ENCODE results near the gene GLS2.

GLS2 gene

DNA sequence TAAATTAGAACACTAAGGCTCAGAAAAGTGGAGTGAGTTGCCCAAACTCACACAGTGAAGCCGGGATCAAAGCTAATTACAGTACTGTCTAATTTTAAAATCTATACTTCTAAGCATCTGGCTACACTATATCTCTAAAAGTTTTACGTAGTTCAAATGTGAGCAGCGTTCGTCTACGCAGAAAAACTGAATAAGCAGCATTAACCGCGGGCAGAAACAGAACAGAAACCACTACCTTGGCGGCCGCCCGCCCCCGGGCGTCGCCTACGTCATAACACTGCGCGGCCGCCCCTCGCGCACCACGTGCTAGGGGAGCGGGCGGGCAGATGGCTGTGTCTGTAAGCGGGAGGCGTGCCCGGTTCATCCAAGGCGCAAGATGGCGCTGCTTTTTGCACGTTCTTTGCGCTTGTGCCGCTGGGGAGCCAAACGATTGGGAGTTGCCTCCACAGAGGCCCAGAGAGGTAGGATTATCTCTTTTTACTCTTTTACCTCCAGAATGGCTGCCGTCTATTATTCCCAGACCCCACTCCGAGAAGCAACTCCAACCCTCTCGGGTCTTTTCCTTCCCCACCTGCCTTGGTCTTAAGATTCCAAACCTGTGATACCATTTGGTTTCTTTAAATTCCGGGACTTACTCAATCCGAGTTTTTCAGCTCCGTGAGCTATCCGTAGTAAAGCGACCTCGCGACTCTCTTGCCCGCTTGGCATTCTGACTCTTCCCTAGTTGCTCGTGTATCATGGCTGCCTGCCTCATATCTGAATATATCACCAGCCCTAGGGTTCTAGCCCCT lies 19.6 kb downstream of the GLS2 start, which contains the start of gene SPRYD4:
Gene SPRYD4 (plus strand): TSS at position 363 of the 791 bp plus-strand sequence. CDS start 14 bp downstream, at position 377.
- peak; percentile 93 for DNase-seq
- Histone ChIP-seq H3K27ac (peak within 1 kb of the TSS; percentile 90), H3K4me3 (ENCODE audit: low read depth, low read length) (peak within 1 kb of the TSS; percentile 96), H3K27me3 (ENCODE audit: insufficient read depth, low read depth, severe bottlenecking) (no peaks in the 10 kb centered on the region), H3K36me3 (peaks cover 34% of the 10 kb centered on the region), H3K9me3 (ENCODE audit: severe bottlenecking) (no peaks in the 10 kb centered on the region)
- TF ChIP-seq, protein P1, sequence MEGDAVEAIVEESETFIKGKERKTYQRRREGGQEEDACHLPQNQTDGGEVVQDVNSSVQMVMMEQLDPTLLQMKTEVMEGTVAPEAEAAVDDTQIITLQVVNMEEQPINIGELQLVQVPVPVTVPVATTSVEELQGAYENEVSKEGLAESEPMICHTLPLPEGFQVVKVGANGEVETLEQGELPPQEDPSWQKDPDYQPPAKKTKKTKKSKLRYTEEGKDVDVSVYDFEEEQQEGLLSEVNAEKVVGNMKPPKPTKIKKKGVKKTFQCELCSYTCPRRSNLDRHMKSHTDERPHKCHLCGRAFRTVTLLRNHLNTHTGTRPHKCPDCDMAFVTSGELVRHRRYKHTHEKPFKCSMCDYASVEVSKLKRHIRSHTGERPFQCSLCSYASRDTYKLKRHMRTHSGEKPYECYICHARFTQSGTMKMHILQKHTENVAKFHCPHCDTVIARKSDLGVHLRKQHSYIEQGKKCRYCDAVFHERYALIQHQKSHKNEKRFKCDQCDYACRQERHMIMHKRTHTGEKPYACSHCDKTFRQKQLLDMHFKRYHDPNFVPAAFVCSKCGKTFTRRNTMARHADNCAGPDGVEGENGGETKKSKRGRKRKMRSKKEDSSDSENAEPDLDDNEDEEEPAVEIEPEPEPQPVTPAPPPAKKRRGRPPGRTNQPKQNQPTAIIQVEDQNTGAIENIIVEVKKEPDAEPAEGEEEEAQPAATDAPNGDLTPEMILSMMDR (IDR thresholded peaks at IDR 0.05; ENCODE audit: low read depth, low read length) = peak; percentile 47

DNA sequence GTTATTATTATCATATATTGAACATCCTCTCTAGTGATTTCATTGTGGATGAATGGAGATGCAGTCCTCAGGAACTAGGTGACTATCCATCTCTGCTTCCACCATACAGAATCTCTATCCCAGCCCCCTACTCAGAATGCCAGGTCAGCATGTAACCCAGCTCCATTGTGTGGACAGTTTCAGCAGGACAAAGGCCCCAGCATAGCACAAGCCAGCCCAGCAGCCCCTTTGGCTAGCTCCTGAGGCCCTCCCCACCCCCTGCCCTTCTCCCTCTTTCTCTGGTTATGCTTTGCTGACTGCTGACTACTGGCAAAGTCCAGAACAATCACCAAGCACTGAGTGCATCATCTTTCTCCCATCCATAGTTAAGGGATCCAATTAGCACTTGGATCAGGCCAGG lies 25.4 kb downstream of the GLS2 start:
- Histone ChIP-seq H3K27ac (no peak overlapping the region), H3K4me3 (ENCODE audit: low read depth, low read length) (no peak overlapping the region), H3K9me3 (ENCODE audit: severe bottlenecking) (no peaks in the 10 kb centered on the region), H3K36me3 (no peaks in the 10 kb centered on the region), H3K27me3 (ENCODE audit: insufficient read depth, low read depth, severe bottlenecking) (no peaks in the 10 kb centered on the region)
- DNase-seq = no peak
- TF ChIP-seq, protein P1 (IDR thresholded peaks at IDR 0.05; ENCODE audit: low read depth, low read length) = no peak

DNA sequence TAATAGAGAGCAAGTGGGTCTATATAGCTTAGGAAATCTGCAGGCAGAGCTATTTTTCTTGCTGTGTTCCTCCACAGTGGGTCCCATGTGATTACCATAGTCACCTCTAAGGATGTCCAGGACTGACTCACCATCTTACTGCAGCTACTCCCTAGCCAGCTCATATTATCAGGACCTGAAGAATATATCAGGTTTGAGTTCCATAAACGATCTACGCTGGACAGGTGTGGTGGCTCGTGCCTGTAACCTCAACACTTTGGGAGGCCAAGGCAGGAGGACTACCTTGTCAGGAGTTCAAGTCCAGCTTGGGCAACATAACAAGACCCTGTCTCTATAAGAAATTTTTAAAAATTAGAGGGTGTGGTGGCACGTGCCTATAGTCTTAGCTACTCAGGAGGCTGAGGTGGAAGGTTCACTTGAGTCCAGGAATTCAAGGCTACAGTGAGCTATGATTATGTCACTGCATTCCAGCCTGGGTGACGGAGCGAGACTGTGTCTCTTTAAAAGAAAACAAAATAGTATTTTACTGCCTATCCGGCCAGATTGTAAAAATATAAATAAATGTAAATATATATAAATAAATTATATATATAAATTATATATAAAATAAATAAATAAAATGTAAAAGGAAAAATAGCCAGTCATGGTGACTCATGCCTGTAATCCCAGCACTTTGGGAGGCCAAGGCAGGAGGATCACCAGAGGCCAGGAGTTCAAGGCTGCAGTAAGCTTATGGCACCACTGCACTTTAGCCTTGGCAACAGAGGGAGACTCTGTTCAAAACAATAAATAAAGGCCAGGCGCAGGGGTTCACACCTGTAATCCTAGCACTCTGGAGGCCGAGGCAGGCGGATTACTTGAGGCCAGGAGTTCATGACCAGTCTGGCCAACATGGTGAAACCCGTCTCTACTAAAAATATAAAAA lies 26.5 kb downstream of the GLS2 start:
- no peak for DNase-seq
- Histone ChIP-seq H3K27ac (no peak overlapping the region), H3K36me3 (no peaks in the 10 kb centered on the region), H3K4me3 (ENCODE audit: low read depth, low read length) (no peak overlapping the region), H3K9me3 (ENCODE audit: severe bottlenecking) (no peaks in the 10 kb centered on the region), H3K27me3 (ENCODE audit: insufficient read depth, low read depth, severe bottlenecking) (no peaks in the 10 kb centered on the region)
- TF ChIP-seq, protein P1 (IDR thresholded peaks at IDR 0.05; ENCODE audit: low read depth, low read length) = no peak

DNA sequence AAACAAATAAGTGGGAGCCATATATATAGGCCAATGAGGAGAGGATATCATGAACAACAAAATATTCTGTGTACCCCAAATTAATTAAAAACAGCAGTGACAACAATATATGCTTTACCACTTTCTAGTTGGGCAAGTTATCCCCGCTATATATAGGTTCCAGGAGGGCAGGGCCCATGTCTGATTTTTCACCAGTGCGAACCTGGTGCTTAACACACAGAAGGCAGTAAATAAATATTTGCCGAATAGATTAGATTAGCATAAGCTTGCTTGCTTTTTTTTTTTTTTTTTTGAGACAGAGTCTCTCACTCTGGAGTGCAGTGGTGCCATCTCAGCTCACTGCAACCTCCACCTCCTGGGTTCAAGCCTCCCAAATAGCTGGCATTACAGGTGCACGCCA lies 30.1 kb downstream of the GLS2 start:
- TF ChIP-seq, protein P1 (IDR thresholded peaks at IDR 0.05; ENCODE audit: low read depth, low read length) = no peak
- H3K4me3 ChIP-seq (ENCODE audit: low read depth, low read length) = no peak overlapping the region
- H3K36me3 ChIP-seq = no peaks in the 10 kb centered on the region
- H3K9me3 ChIP-seq (ENCODE audit: severe bottlenecking) = no peaks in the 10 kb centered on the region
- no peak overlapping the region for H3K27ac ChIP-seq
- DNase-seq = no peak
- no peaks in the 10 kb centered on the region for H3K27me3 ChIP-seq (ENCODE audit: insufficient read depth, low read depth, severe bottlenecking)

DNA sequence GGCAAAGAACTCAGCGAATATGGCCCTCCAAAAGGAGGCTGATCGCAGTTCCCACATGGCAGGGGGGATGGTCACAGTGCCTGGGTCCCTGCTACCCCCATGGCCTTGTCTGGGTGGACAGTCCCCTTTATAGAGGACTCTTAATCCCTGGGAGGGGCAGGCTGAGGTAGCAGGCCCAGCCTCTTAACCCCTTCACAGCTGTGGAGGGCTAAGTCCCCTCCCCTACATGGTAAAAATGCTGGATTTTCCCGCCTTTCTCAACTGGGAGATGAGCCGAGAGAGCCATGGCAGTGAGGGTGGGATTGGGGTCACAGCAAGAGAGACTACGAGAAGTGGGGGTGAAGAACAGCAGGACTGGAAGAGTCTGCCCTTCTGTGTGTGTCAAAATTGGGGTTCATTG lies 33.4 kb downstream of the GLS2 start, which contains the start of gene MIP:
Gene MIP (minus strand): TSS at position 101 of the 400 bp plus-strand sequence. CDS start 44 bp downstream, at position 57.
- no peaks in the 10 kb centered on the region for H3K9me3 ChIP-seq (ENCODE audit: severe bottlenecking)

More for the DNA sequence above, 33.4 kb downstream of the GLS2 start, which contains the start of gene MIP:
- Histone ChIP-seq H3K4me3 (ENCODE audit: low read depth, low read length) (no peak within 1 kb of the TSS), H3K36me3 (no peaks in the 10 kb centered on the region), H3K27ac (peak within 1 kb of the TSS; percentile 36), H3K27me3 (ENCODE audit: insufficient read depth, low read depth, severe bottlenecking) (no peaks in the 10 kb centered on the region)
- TF ChIP-seq, protein P1 (IDR thresholded peaks at IDR 0.05; ENCODE audit: low read depth, low read length) = no peak
- DNase-seq = no peak
